ENCODE data around the gene TSHB. TPM values are rescaled to one million over a fixed set of nuclear protein-coding genes. Genes with fewer than 3 reads are reported as not detected.

Gene TSHB
- total RNA-seq, 6 experiments from 2014 or later: not detected

- Mint-ChIP-seq H3K4me3 (no peak overlapping the region), H3K9me3 (no peaks in the 10 kb centered on the region), H3K36me3 (ENCODE audit: low read depth) (no peaks in the 10 kb centered on the region; the same call in 1 of the 2 replicates), H3K27ac (no peak overlapping the region), H3K4me1 (ENCODE audit: low read depth) (peaks cover 40% of the 10 kb centered on the region), H3K27me3 (ENCODE audit: insufficient read depth) (no peaks in the 10 kb centered on the region; the same call in 1 of the 2 replicates)
- no peak for DNase-seq
- no peak for TF ChIP-seq CTCF (IDR thresholded peaks at IDR 0.05)
Measured at GRCh38 chr1:115064461-115064860, 34.8 kb downstream of the TSHB start.

- Mint-ChIP-seq H3K27ac (no peak overlapping the region), H3K4me3 (no peak overlapping the region), H3K27me3 (ENCODE audit: insufficient read depth) (no peaks in the 10 kb centered on the region; the same call in 1 of the 2 replicates), H3K36me3 (ENCODE audit: low read depth) (no peaks in the 10 kb centered on the region; the same call in 1 of the 2 replicates), H3K9me3 (no peaks in the 10 kb centered on the region), H3K4me1 (ENCODE audit: low read depth) (peaks cover 46% of the 10 kb centered on the region)
- TF ChIP-seq CTCF (IDR thresholded peaks at IDR 0.05): no peak
- DNase-seq: no peak
Measured at GRCh38 chr1:115065021-115065420, 35.4 kb downstream of the TSHB start.

GRCh38 chr1:115067161-115067859 lies 37.7 kb downstream of the TSHB start:
- DNase-seq: peak; percentile 68
- no peaks in the 10 kb centered on the region for H3K9me3 Mint-ChIP-seq
- peaks cover 2% of the 10 kb centered on the region for H3K27me3 Mint-ChIP-seq (ENCODE audit: insufficient read depth)
- peaks cover 50% of the 10 kb centered on the region for H3K4me1 Mint-ChIP-seq (ENCODE audit: low read depth)
- no peaks in the 10 kb centered on the region; the same call in 1 of the 2 replicates for H3K36me3 Mint-ChIP-seq (ENCODE audit: low read depth)
- no peak for TF ChIP-seq CTCF (IDR thresholded peaks at IDR 0.05)
- H3K4me3 Mint-ChIP-seq: peak overlapping the region; percentile 30; the same call in 1 of the 2 replicates
- H3K27ac Mint-ChIP-seq: peak overlapping the region; percentile 20; the same call in 1 of the 2 replicates

GRCh38 chr1:115068826-115069585 lies 39.4 kb downstream of the TSHB start:
- Mint-ChIP-seq H3K27ac (peak overlapping the region; percentile 32), H3K36me3 (ENCODE audit: low read depth) (no peaks in the 10 kb centered on the region), H3K4me1 (ENCODE audit: low read depth) (peaks cover 39% of the 10 kb centered on the region), H3K9me3 (no peaks in the 10 kb centered on the region), H3K27me3 (ENCODE audit: insufficient read depth) (peaks cover 2% of the 10 kb centered on the region), H3K4me3 (no peak overlapping the region; the same call in 1 of the 2 replicates)
- TF ChIP-seq CTCF (IDR thresholded peaks at IDR 0.05): no peak
- DNase-seq: peak; percentile 66

- H3K4me1 Mint-ChIP-seq (ENCODE audit: low read depth): peaks cover 39% of the 10 kb centered on the region
- no peak overlapping the region for H3K4me3 Mint-ChIP-seq
- H3K27ac Mint-ChIP-seq: peak overlapping the region; percentile 32; the same call in 1 of the 2 replicates
- no peaks in the 10 kb centered on the region for H3K9me3 Mint-ChIP-seq
- H3K27me3 Mint-ChIP-seq (ENCODE audit: insufficient read depth): peaks cover 2% of the 10 kb centered on the region
- no peaks in the 10 kb centered on the region for H3K36me3 Mint-ChIP-seq (ENCODE audit: low read depth)
- TF ChIP-seq CTCF (IDR thresholded peaks at IDR 0.05): no peak
- no peak for DNase-seq
Measured at GRCh38 chr1:115069659-115070308, 40.2 kb downstream of the TSHB start.

All from HFFc6 (cell line).